Brain microvascular endothelial cell (primary cell): Measurements from ENCODE around the gene GPR6.

Source experiments
- DNase-seq: peaks from one replicate; pipeline ENCODE4 v3.0.0-alpha.2; 2020
- H3K27ac ChIP-seq: fragments of 250-450 bp; sonication (Bioruptor Pico); 2 replicates; pipeline ENCODE4 v1.5.1; 2020; ENCODE audit warnings: mild to moderate bottlenecking, moderate library complexity
- H3K27me3 ChIP-seq: fragments of 250-450 bp; sonication (Bioruptor Pico); replicated peaks from 2 replicates; pipeline ENCODE4 v1.5.1; 2020; ENCODE audit warnings: mild to moderate bottlenecking
- H3K36me3 ChIP-seq: fragments of 250-450 bp; sonication (Bioruptor Pico); replicated peaks from 2 replicates; pipeline ENCODE4 v1.5.1; 2020; ENCODE audit warnings: mild to moderate bottlenecking
- H3K4me3 ChIP-seq: 2 replicates; pipeline ENCODE4 v1.5.1; 2011; ENCODE audit warnings: low read depth, mild to moderate bottlenecking, control low read depth, low read length, moderate library complexity
- in situ Hi-C: cut with HindIII; loops from 2 replicates; pipeline ENCODE4 v1.10.0; 2017; ENCODE audit warnings: low sequenced_read_pairs, low pct_ligation_motif_present
- TF ChIP-seq, protein P1 (sequence below): IDR thresholded peaks from 2 replicates; pipeline ENCODE4 v1.5.1; 2011; ENCODE audit warnings: low read depth, mild to moderate bottlenecking, moderate library complexity, low read length, control low read depth, inconsistent platforms; ENCODE audit errors: missing control alignments

GPR6 gene

DNA sequence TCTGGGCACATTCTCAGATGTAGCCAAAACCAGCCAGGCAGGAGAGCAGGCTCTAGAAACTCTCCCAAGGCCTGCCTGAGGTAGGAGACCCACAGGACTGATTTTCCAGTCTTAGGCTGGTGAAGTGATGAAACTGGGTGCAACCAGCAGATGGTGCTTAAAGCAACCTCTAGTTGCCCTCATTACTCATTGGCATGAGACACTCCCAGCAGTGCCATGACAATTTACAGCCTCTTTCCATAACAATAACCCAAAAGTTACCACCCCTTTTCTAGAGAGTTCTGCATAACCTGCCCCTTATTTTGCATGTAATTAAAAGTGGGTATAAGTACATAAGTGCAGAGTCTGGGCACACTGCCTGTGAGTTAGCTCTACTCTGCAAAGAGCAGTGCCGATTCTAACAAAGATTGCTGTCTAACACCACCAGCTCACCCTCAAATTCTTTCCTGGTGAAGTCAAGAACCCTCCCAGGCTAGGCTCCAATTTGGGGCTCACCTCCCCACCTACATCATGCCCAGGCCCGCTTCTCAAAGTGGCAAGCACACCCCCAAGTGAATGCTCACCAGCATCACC lies 14.4 kb upstream of the GPR6 start:
- TF ChIP-seq, protein P1, sequence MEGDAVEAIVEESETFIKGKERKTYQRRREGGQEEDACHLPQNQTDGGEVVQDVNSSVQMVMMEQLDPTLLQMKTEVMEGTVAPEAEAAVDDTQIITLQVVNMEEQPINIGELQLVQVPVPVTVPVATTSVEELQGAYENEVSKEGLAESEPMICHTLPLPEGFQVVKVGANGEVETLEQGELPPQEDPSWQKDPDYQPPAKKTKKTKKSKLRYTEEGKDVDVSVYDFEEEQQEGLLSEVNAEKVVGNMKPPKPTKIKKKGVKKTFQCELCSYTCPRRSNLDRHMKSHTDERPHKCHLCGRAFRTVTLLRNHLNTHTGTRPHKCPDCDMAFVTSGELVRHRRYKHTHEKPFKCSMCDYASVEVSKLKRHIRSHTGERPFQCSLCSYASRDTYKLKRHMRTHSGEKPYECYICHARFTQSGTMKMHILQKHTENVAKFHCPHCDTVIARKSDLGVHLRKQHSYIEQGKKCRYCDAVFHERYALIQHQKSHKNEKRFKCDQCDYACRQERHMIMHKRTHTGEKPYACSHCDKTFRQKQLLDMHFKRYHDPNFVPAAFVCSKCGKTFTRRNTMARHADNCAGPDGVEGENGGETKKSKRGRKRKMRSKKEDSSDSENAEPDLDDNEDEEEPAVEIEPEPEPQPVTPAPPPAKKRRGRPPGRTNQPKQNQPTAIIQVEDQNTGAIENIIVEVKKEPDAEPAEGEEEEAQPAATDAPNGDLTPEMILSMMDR: no peak
- H3K27ac ChIP-seq: no peak overlapping the region
- no peak for DNase-seq
- no peak overlapping the region for H3K4me3 ChIP-seq
- H3K36me3 ChIP-seq: no peaks in the 10 kb centered on the region
- in situ Hi-C loops: no loop called here
- H3K27me3 ChIP-seq: no peaks in the 10 kb centered on the region

DNA sequence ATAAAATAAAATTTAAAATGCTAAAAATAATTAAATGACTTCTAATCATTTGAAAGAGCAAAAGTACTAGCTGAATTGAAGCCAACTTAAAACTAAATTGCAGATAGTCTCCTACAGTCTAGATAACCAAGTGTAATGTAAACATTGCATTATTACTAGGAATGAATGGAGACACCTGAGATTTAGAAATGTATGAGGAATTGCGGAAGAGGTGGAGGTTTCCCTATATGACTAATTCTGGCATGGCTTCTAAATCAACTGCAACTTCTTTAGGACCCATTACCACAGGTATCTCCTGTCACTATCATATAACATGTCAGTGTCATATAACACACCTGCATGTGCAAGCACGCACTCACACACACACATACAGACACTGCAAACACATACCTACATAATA lies 13.2 kb upstream of the GPR6 start:
- Histone ChIP-seq H3K36me3 (no peaks in the 10 kb centered on the region), H3K27me3 (no peaks in the 10 kb centered on the region), H3K27ac (no peak overlapping the region), H3K4me3 (no peak overlapping the region)
- no peak for DNase-seq
- in situ Hi-C loops: no loop called here
- TF ChIP-seq, protein P1: no peak

DNA sequence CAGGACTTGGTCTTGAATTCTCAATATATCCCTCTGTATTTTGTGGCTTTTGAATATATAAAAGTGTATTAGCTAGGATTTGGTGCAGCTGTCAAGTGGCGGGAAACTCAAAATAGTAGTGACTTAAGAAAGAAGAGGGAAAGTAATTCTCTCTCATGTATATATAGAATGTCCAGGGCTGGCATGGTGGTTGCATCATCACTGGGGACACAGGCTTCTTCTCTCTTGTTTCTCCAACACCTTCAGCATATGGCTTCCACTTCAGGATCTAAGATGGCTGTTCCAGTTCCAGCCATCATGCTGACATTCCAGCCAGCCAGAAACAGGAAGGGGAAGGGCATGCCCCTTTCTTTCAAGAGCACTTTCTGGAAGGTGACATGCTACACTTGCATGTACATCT lies 11.8 kb upstream of the GPR6 start:
- no peak overlapping the region for H3K4me3 ChIP-seq
- in situ Hi-C loops: no loop called here
- TF ChIP-seq, protein P1: no peak
- no peak overlapping the region for H3K27ac ChIP-seq
- H3K36me3 ChIP-seq: no peaks in the 10 kb centered on the region
- H3K27me3 ChIP-seq: no peaks in the 10 kb centered on the region
- DNase-seq: no peak

- in situ Hi-C loops: no loop called here
- Histone ChIP-seq H3K27ac (no peak overlapping the region), H3K36me3 (no peaks in the 10 kb centered on the region), H3K4me3 (no peak overlapping the region), H3K27me3 (peaks cover 25% of the 10 kb centered on the region)
- no peak for DNase-seq
- TF ChIP-seq, protein P1: no peak
These were observed 329 bp upstream of the GPR6 start for GRCh38 chr6:109977791-109978173.

DNA sequence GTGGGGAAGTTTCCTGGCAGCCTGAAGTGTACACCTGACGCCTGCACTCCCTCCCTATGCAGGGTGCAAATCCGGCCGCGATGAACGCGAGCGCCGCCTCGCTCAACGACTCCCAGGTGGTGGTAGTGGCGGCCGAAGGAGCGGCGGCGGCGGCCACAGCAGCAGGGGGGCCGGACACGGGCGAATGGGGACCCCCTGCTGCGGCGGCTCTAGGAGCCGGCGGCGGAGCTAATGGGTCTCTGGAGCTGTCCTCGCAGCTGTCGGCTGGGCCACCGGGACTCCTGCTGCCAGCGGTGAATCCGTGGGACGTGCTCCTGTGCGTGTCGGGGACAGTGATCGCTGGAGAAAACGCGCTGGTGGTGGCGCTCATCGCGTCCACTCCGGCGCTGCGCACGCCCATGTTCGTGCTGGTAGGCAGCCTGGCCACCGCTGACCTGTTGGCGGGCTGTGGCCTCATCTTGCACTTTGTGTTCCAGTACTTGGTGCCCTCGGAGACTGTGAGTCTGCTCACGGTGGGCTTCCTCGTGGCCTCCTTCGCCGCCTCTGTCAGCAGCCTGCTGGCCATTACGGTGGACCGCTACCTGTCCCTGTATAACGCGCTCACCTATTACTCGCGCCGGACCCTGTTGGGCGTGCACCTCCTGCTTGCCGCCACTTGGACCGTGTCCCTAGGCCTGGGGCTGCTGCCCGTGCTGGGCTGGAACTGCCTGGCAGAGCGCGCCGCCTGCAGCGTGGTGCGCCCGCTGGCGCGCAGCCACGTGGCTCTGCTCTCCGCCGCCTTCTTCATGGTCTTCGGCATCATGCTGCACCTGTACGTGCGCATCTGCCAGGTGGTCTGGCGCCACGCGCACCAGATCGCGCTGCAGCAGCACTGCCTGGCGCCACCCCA lies 1.2 kb downstream of the GPR6 start:
- Histone ChIP-seq H3K27me3 (peaks cover 25% of the 10 kb centered on the region), H3K27ac (no peak overlapping the region), H3K4me3 (no peak overlapping the region), H3K36me3 (no peaks in the 10 kb centered on the region)
- TF ChIP-seq, protein P1: no peak
- no peak for DNase-seq
- in situ Hi-C loops: no loop called here
